ENCODE measurements around the gene SLCO6A1. TPM values are rescaled to one million over a fixed set of nuclear protein-coding genes. Genes with fewer than 3 reads are reported as not detected.

Gene SLCO6A1
- polyA plus RNA-seq, 3 donors, result not detected

GRCh38 chr5:102375876-102376275 is 122.9 kb downstream of the SLCO6A1 start:
- intact Hi-C loops (cut with micrococcal nuclease), result no loop called here
- H3K9ac ChIP-seq (ENCODE audit: insufficient read depth, low read length, poor library complexity, severe bottlenecking), result no peak overlapping the region
- no peaks in the 10 kb centered on the region for H3K27me3 ChIP-seq (ENCODE audit: control insufficient read depth in 2 of 2, insufficient read depth in 2 of 2, low read length in 2 of 2)
- Mint-ChIP-seq H3K27me3 (ENCODE audit: low read depth in 3 of 3) (peaks cover 0 to 2% (median 0%) of the 10 kb centered on the region in 3 donors), H3K4me3 (no peak overlapping the region), H3K4me1 (no peaks in the 10 kb centered on the region), H3K9me3 (peaks cover 0 to 9% (median 0%) of the 10 kb centered on the region in 7 donors), H3K27ac (no peak overlapping the region), H3K36me3 (no peaks in the 10 kb centered on the region)
- no peak for DNase-seq
- no peak overlapping the region for H3K27ac ChIP-seq (ENCODE audit: low read depth in 1 of 2, low read length in 2 of 2)
- no peak overlapping the region for H2AFZ ChIP-seq (ENCODE audit: insufficient read depth, low read depth, low read length, poor library complexity, severe bottlenecking)
- no peaks in the 10 kb centered on the region for H3K4me1 ChIP-seq (ENCODE audit: control insufficient read depth in 1 of 2, insufficient read depth in 2 of 2, low read length in 2 of 2)
- no peaks in the 10 kb centered on the region for H3K36me3 ChIP-seq (replicated peaks in 1 of 2; ENCODE audit: control insufficient read depth in 1 of 2, insufficient read depth in 2 of 2, low read length in 2 of 2)
- H3K9me3 ChIP-seq (replicated peaks in 1 of 2; ENCODE audit: control insufficient read depth in 1 of 2, insufficient read depth in 1 of 2, low read length in 2 of 2), result no peaks in the 10 kb centered on the region
- no peak overlapping the region for H3K4me2 ChIP-seq (replicated peaks; ENCODE audit: extremely low read depth, low read length, poor library complexity, severe bottlenecking)
- no peaks in the 10 kb centered on the region for H3K79me2 ChIP-seq (ENCODE audit: insufficient read depth, low read length)
- TF ChIP-seq CTCF (IDR thresholded peaks at IDR 0.05), result no peak
- H3K4me3 ChIP-seq (replicated peaks in 1 of 3; ENCODE audit: low read depth in 2 of 3, low read length in 3 of 3), result no peak overlapping the region
- WGBS (ENCODE audit: insufficient coverage), result no CpG with 5 or more reads among the region's 2 CpGs
- H4K20me1 ChIP-seq (ENCODE audit: insufficient read depth, low read length), result no peaks in the 10 kb centered on the region

- Histone ChIP-seq H3K4me2 (replicated peaks; ENCODE audit: extremely low read depth, low read length, poor library complexity, severe bottlenecking) (no peak overlapping the region), H2AFZ (ENCODE audit: insufficient read depth, low read depth, low read length, poor library complexity, severe bottlenecking) (no peak overlapping the region), H3K36me3 (replicated peaks in 1 of 2; ENCODE audit: control insufficient read depth in 1 of 2, insufficient read depth in 2 of 2, low read length in 2 of 2) (no peaks in the 10 kb centered on the region), H3K4me1 (ENCODE audit: control insufficient read depth in 1 of 2, insufficient read depth in 2 of 2, low read length in 2 of 2) (no peaks in the 10 kb centered on the region), H3K9me3 (replicated peaks in 1 of 2; ENCODE audit: control insufficient read depth in 1 of 2, insufficient read depth in 1 of 2, low read length in 2 of 2) (no peaks in the 10 kb centered on the region), H4K20me1 (ENCODE audit: insufficient read depth, low read length) (no peaks in the 10 kb centered on the region), H3K27ac (ENCODE audit: low read depth in 1 of 2, low read length in 2 of 2) (no peak overlapping the region), H3K79me2 (ENCODE audit: insufficient read depth, low read length) (no peaks in the 10 kb centered on the region), H3K4me3 (replicated peaks in 1 of 3; ENCODE audit: low read depth in 2 of 3, low read length in 3 of 3) (no peak overlapping the region), H3K9ac (ENCODE audit: insufficient read depth, low read length, poor library complexity, severe bottlenecking) (no peak overlapping the region), H3K27me3 (ENCODE audit: control insufficient read depth in 2 of 2, insufficient read depth in 2 of 2, low read length in 2 of 2) (no peaks in the 10 kb centered on the region)
- DNase-seq, result no peak
- TF ChIP-seq CTCF (IDR thresholded peaks at IDR 0.05), result no peak
- Mint-ChIP-seq H3K27ac (no peak overlapping the region), H3K4me3 (no peak overlapping the region), H3K36me3 (no peaks in the 10 kb centered on the region), H3K4me1 (no peaks in the 10 kb centered on the region), H3K27me3 (ENCODE audit: low read depth in 3 of 3) (peaks cover 0 to 2% (median 0%) of the 10 kb centered on the region in 3 donors), H3K9me3 (peaks cover 0 to 9% (median 0%) of the 10 kb centered on the region in 7 donors)
- WGBS (ENCODE audit: insufficient coverage), result no CpG with 5 or more reads among the region's 1 CpG
- intact Hi-C loops (cut with micrococcal nuclease), result no loop called here
Measured at GRCh38 chr5:102375272-102375671, 123.5 kb downstream of the SLCO6A1 start.

Data from CD14-positive monocyte (primary cell).